HepG2 (cell line): ENCODE results near the gene PRADC1. TPM values are rescaled to one million over a fixed set of nuclear protein-coding genes. Genes with fewer than 3 reads are reported as not detected.
A peak's percentile ranks its signal among the peaks of the same experiment; 100 is the strongest.

Experiments used
- BORCS8-MEF2B ChIP-seq: sonication (generic); formaldehyde crosslinking; IDR thresholded peaks from 2 replicates; pipeline ENCODE4 v1.8.0; 2022; ENCODE audit warnings: mild to moderate bottlenecking, missing genetic modification reagents
- EHMT2 ChIP-seq: fragments of 200-600 bp; sonication (generic); IDR thresholded peaks from 2 replicates; pipeline ENCODE4 v1.7.0; 2017; ENCODE audit warnings: antibody characterized with exemption, low read depth, low read length, borderline replicate concordance
- KLF13 ChIP-seq: sonication (generic); formaldehyde crosslinking; IDR thresholded peaks from 2 replicates; pipeline ENCODE4 v1.4.0; 2020; ENCODE audit warnings: mild to moderate bottlenecking, missing genetic modification reagents
- MAFK ChIP-seq, 2 experiments: IDR thresholded peaks in 1 of 2; conservative IDR thresholded peaks in 1 of 2; 2 replicates each; pipeline ENCODE4 v1.6.1; 2011; ENCODE audit warnings: improper control_type of control experiment in 2 of 2, low read length in 2 of 2
- PRMT3 ChIP-seq: sonication (generic); formaldehyde crosslinking; IDR thresholded peaks from 2 replicates; pipeline ENCODE4 v1.8.1; 2022; ENCODE audit warnings: low read depth, mild to moderate bottlenecking, moderate library complexity, missing genetic modification reagents, borderline replicate concordance
- ZNF296 ChIP-seq: sonication (generic); formaldehyde crosslinking; conservative IDR thresholded peaks from 2 replicates; pipeline ENCODE4 v1.5.0; 2020; ENCODE audit warnings: mild to moderate bottlenecking, missing genetic modification reagents
- ZNF792 ChIP-seq: IDR thresholded peaks from 2 replicates; pipeline ENCODE4 v1.6.1; 2016
- polyA plus RNA-seq, 8 experiments: library from polyadenylated mRNA; depleted of rRNA in 3 of 8; stranded (reverse) in 7 of 8; unstranded in 1 of 8; fragments of >200 nt; fragmentation: Illumina TruSeq in 4 of 8; extraction: Trizol in 4 of 8; gene quantifications; 2 replicates each; pipeline versions ENCODE4 v1.2.1 to v1.2.3, GENCODE V29; 2011 to 2016; ENCODE audit warnings: low read depth in 4 of 8, missing spikeins in 1 of 8, mixed read lengths in 1 of 8; ENCODE audit not compliant: insufficient read depth in 1 of 8
- total RNA-seq, 5 experiments: library from RNA; depleted of rRNA; stranded (reverse); fragments of >200 nt; fragmentation: Illumina TruSeq; extraction: Trizol; gene quantifications; 2 replicates each; pipeline ENCODE4 v1.2.3, GENCODE V29; 2016; ENCODE audit warnings: low read depth in 1 of 5
- TF ChIP-seq, protein P1 (sequence below): sonication (generic); formaldehyde crosslinking; IDR thresholded peaks from 2 replicates; pipeline ENCODE4 v1.4.0; 2020; ENCODE audit warnings: missing genetic modification reagents; ENCODE audit errors: not compliant biosample characterization
- TF ChIP-seq, protein P2 (sequence below): sonication (generic); formaldehyde crosslinking; IDR thresholded peaks from 2 replicates; pipeline ENCODE4 v1.5.0; 2020; ENCODE audit warnings: missing genetic modification reagents
- TF ChIP-seq, protein P3 (sequence below): sonication (generic); formaldehyde crosslinking; IDR thresholded peaks from 2 replicates; pipeline ENCODE4 v1.4.0; 2020; ENCODE audit warnings: mild to moderate bottlenecking, missing genetic modification reagents
- TF ChIP-seq, protein P4 (sequence below): sonication (generic); formaldehyde crosslinking; IDR thresholded peaks from 2 replicates; pipeline ENCODE4 v1.9.0; 2021; ENCODE audit warnings: missing genetic modification reagents, borderline replicate concordance

PRADC1 gene
- total and polyA plus RNA-seq, 2 of the 13 experiments (the other 11 are each of a cell fraction or from before 2014, with no cell fraction given): 12.1 to 37.2 TPM

DNA sequence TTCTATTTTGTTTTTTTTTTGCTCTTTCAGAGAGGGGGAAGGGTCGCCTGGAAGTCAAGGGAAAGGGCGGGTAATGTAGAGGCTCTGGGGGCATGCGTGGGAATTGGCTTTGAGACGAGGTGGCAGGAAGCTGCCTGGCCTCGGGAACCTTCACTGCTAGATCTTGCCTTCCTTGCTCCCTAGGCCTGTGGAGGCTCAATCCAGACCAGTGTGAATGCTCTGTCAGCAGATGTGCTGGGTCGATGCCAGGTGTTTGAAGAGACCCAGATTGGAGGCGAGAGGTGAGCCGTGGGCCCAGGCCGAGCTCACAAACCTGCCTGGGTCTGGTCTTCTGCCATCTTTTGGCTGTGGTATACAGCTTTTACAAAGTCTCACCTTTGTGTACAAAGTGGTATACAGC lies 16.6 kb upstream of the PRADC1 start (continued):
- TF ChIP-seq, protein P1, sequence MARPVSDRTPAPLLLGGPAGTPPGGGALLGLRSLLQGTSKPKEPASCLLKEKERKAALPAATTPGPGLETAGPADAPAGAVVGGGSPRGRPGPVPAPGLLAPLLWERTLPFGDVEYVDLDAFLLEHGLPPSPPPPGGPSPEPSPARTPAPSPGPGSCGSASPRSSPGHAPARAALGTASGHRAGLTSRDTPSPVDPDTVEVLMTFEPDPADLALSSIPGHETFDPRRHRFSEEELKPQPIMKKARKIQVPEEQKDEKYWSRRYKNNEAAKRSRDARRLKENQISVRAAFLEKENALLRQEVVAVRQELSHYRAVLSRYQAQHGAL: no peak
- no peak for TF ChIP-seq ZNF792 (CRISPR knock-in tag)
- TF ChIP-seq KLF13 (CRISPR knock-in tag): 0 out of 2 replicates have a peak, but pooled peaks have one; percentile 25
- TF ChIP-seq ZNF296 (CRISPR knock-in tag): no peak
- TF ChIP-seq, protein P2, sequence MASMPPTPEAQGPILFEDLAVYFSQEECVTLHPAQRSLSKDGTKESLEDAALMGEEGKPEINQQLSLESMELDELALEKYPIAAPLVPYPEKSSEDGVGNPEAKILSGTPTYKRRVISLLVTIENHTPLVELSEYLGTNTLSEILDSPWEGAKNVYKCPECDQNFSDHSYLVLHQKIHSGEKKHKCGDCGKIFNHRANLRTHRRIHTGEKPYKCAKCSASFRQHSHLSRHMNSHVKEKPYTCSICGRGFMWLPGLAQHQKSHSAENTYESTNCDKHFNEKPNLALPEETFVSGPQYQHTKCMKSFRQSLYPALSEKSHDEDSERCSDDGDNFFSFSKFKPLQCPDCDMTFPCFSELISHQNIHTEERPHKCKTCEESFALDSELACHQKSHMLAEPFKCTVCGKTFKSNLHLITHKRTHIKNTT: no peak
- TF ChIP-seq PRMT3: no peak
- no peak for TF ChIP-seq BORCS8-MEF2B (CRISPR knock-in tag)
- TF ChIP-seq, protein P3, sequence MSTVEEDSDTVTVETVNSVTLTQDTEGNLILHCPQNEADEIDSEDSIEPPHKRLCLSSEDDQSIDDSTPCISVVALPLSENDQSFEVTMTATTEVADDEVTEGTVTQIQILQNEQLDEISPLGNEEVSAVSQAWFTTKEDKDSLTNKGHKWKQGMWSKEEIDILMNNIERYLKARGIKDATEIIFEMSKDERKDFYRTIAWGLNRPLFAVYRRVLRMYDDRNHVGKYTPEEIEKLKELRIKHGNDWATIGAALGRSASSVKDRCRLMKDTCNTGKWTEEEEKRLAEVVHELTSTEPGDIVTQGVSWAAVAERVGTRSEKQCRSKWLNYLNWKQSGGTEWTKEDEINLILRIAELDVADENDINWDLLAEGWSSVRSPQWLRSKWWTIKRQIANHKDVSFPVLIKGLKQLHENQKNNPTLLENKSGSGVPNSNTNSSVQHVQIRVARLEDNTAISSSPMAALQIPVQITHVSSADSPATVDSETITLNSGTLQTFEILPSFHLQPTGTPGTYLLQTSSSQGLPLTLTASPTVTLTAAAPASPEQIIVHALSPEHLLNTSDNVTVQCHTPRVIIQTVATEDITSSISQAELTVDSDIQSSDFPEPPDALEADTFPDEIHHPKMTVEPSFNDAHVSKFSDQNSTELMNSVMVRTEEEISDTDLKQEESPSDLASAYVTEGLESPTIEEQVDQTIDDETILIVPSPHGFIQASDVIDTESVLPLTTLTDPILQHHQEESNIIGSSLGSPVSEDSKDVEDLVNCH (CRISPR knock-in tag): no peak
- TF ChIP-seq MAFK (conservative IDR thresholded peaks at IDR 0.05 in 1 of 2, IDR thresholded peaks at IDR 0.05 in 1 of 2; ENCODE audit: low read length in 2 of 2): peak in 1 of 2 experiments; percentile 20; a peak in 1 of 4 replicates
- TF ChIP-seq EHMT2: no peak
- TF ChIP-seq, protein P4, sequence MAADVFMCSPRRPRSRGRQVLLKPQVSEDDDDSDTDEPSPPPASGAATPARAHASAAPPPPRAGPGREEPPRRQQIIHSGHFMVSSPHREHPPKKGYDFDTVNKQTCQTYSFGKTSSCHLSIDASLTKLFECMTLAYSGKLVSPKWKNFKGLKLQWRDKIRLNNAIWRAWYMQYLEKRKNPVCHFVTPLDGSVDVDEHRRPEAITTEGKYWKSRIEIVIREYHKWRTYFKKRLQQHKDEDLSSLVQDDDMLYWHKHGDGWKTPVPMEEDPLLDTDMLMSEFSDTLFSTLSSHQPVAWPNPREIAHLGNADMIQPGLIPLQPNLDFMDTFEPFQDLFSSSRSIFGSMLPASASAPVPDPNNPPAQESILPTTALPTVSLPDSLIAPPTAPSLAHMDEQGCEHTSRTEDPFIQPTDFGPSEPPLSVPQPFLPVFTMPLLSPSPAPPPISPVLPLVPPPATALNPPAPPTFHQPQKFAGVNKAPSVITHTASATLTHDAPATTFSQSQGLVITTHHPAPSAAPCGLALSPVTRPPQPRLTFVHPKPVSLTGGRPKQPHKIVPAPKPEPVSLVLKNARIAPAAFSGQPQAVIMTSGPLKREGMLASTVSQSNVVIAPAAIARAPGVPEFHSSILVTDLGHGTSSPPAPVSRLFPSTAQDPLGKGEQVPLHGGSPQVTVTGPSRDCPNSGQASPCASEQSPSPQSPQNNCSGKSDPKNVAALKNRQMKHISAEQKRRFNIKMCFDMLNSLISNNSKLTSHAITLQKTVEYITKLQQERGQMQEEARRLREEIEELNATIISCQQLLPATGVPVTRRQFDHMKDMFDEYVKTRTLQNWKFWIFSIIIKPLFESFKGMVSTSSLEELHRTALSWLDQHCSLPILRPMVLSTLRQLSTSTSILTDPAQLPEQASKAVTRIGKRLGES: no peak
